GM13976 (cell line): ENCODE data around the gene ZDHHC22.

ENCODE experiments used
- DNase-seq: peaks from one replicate; pipeline ENCODE4 v3.0.0; 2012; ENCODE audit warnings: low spot score
- CTCF ChIP-seq: IDR thresholded peaks from 2 replicates; pipeline ENCODE4 v1.5.1; 2012; ENCODE audit warnings: borderline replicate concordance, mild to moderate bottlenecking; ENCODE audit not compliant: insufficient read depth; ENCODE audit errors: extremely low read depth, missing control alignments, control extremely low read depth
- in situ Hi-C: fragments of 300-500 bp; cut with MboI; formaldehyde crosslinking; loops from one replicate; pipeline ENCODE4 v1.12.0; 2022; ENCODE audit warnings: low sequenced_read_pairs, mixed read lengths, inconsistent platforms; ENCODE audit not compliant: unreplicated experiment

Gene ZDHHC22

GRCh38 chr14:77094672-77095284 lies 46.8 kb downstream of the ZDHHC22 start:
- in situ Hi-C loops: no loop called here

GRCh38 chr14:77092676-77093075 lies 48.9 kb downstream of the ZDHHC22 start:
- no peak for TF ChIP-seq CTCF
- DNase-seq: no peak
- in situ Hi-C loops: no loop called here

More at GRCh38 chr14:77094672-77095284, 46.8 kb downstream of the ZDHHC22 start:
- DNase-seq: peak; percentile 56
- peak; percentile 69 for TF ChIP-seq CTCF

GRCh38 chr14:77091518-77091917 lies 50.1 kb downstream of the ZDHHC22 start:
- in situ Hi-C loops: no loop called here
- DNase-seq: no peak
- no peak for TF ChIP-seq CTCF

GRCh38 chr14:77088645-77089044 lies 52.9 kb downstream of the ZDHHC22 start:
- no peak for DNase-seq
- in situ Hi-C loops: no loop called here
- no peak for TF ChIP-seq CTCF

- DNase-seq: no peak
- in situ Hi-C loops: no loop called here
- TF ChIP-seq CTCF: no peak
Measured at GRCh38 chr14:77088219-77088618, 53.4 kb downstream of the ZDHHC22 start.

- no peak for DNase-seq
- TF ChIP-seq CTCF: no peak
- in situ Hi-C loops: no loop called here
Measured at GRCh38 chr14:77087631-77088030, 54.0 kb downstream of the ZDHHC22 start.

- no peak for DNase-seq
- TF ChIP-seq CTCF: no peak
- in situ Hi-C loops: no loop called here
Measured at GRCh38 chr14:77086951-77087350, 54.6 kb downstream of the ZDHHC22 start.
